ENCODE measurements around the gene BLACAT1. TPM values are rescaled to one million over a fixed set of nuclear protein-coding genes. Genes with fewer than 3 reads are reported as not detected.
A peak's percentile ranks its signal among the peaks of the same experiment; 100 is the strongest.

Gene BLACAT1
- total and polyA plus RNA-seq, 2 of the 8 experiments (the other 6 are each of a cell fraction or from before 2014, with no cell fraction given), result 3.5 to 10.5 TPM

- TF ChIP-seq MAFK (IDR thresholded peaks at IDR 0.05; ENCODE audit: low read depth, low read length) (no peak), YY1 (IDR thresholded peaks at IDR 0.05; ENCODE audit: low read depth, low read length) (no peak), ASH2L (IDR thresholded peaks at IDR 0.05; ENCODE audit: low read length) (no peak), HDAC2 (IDR thresholded peaks at IDR 0.05; ENCODE audit: borderline replicate concordance in 1 of 2, low read depth in 2 of 2, low read length in 2 of 2) (no peak), KDM1A (IDR thresholded peaks at IDR 0.05; ENCODE audit: borderline replicate concordance, low read length) (peak; percentile 95), TEAD4 (IDR thresholded peaks at IDR 0.05; ENCODE audit: low read depth, low read length) (peak; percentile 89), KDM4A (IDR thresholded peaks at IDR 0.05; ENCODE audit: low read depth, low read length, severe bottlenecking) (no peak), TAF7 (optimal IDR thresholded peaks at IDR 0.05; ENCODE audit: borderline replicate concordance, low read depth, low read length) (no peak), TBP (IDR thresholded peaks at IDR 0.05; ENCODE audit: low read depth, low read length) (0 out of 2 replicates have a peak, but pooled peaks have one; percentile 46), BACH1 (IDR thresholded peaks at IDR 0.05; ENCODE audit: low read length) (no peak), CTCF (IDR thresholded peaks at IDR 0.05; ENCODE audit: control extremely low read depth in 1 of 3, insufficient read depth in 1 of 3, low read depth in 1 of 3, low read length in 3 of 3) (no peak), CHD2 (IDR thresholded peaks at IDR 0.05; ENCODE audit: low read length) (peak; percentile 17; the same call in 1 of the 2 replicates), POLR2AphosphoS5 (IDR thresholded peaks at IDR 0.05; ENCODE audit: low read depth, low read length) (no peak), JUN (IDR thresholded peaks at IDR 0.05; ENCODE audit: low read depth, low read length) (no peak), CHD1 (IDR thresholded peaks at IDR 0.05; ENCODE audit: low read depth, low read length) (no peak), TCF12 (IDR thresholded peaks at IDR 0.05; ENCODE audit: low read depth, low read length) (no peak), SP1 (IDR thresholded peaks at IDR 0.05; ENCODE audit: low read depth, low read length) (peak; percentile 74; the same call in 1 of the 2 replicates), POU5F1 (IDR thresholded peaks at IDR 0.05; ENCODE audit: low read depth, low read length) (no peak), BRCA1 (IDR thresholded peaks at IDR 0.05; ENCODE audit: low read depth, low read length) (no peak), GABPA (IDR thresholded peaks at IDR 0.05; ENCODE audit: borderline replicate concordance, insufficient read depth, low read length) (no peak)
These were observed 8.1 kb downstream of the BLACAT1 start (continued) for GRCh38 chr1:205447457-205448341.
